ENCODE measurements around the gene CNGA4.

Gene CNGA4, protein sequence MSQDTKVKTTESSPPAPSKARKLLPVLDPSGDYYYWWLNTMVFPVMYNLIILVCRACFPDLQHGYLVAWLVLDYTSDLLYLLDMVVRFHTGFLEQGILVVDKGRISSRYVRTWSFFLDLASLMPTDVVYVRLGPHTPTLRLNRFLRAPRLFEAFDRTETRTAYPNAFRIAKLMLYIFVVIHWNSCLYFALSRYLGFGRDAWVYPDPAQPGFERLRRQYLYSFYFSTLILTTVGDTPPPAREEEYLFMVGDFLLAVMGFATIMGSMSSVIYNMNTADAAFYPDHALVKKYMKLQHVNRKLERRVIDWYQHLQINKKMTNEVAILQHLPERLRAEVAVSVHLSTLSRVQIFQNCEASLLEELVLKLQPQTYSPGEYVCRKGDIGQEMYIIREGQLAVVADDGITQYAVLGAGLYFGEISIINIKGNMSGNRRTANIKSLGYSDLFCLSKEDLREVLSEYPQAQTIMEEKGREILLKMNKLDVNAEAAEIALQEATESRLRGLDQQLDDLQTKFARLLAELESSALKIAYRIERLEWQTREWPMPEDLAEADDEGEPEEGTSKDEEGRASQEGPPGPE

DNA sequence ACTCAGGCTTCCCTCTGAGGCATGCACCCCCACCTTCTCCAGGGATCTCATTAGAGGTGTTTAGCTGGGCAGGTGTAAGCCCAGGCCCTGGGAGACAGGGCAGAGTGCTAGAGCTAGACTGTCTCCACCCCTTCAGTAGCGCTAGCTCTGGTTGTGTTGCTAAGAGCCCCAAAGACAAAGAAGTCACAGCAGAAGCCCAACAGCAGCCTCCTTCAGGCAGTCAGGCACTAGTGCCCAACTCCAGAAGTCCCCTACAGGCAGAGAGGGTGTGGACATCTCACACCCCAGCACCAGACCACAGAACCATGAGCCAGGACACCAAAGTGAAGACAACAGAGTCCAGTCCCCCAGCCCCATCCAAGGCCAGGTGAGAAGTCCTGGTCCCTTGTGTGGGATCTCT lies at the start of gene CNGA4:
Gene CNGA4 (plus strand): TSS at position 188 of the 400 bp plus-strand sequence. CDS start 118 bp downstream, at position 306.
- no peak for DNase-seq

DNA sequence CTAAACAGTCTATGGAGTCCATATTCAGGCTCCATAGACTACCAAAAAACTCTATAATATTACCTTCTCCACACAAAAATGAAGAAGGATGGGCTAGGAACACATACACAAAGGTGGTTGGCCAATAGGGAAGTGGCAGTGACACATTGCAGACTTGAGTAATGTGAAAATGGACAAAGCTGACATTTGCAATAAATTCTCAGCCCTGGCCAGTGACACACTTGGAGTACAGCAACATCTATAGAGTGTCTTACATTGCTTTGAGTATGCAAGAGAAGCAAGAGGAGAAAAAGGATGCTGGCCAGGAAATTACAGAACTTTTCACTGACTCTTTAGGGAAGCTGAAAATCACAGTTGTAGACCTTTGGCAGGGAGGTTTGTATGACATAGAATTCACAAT lies 47.1 kb upstream of the CNGA4 start:
- DNase-seq, result no peak

DNA sequence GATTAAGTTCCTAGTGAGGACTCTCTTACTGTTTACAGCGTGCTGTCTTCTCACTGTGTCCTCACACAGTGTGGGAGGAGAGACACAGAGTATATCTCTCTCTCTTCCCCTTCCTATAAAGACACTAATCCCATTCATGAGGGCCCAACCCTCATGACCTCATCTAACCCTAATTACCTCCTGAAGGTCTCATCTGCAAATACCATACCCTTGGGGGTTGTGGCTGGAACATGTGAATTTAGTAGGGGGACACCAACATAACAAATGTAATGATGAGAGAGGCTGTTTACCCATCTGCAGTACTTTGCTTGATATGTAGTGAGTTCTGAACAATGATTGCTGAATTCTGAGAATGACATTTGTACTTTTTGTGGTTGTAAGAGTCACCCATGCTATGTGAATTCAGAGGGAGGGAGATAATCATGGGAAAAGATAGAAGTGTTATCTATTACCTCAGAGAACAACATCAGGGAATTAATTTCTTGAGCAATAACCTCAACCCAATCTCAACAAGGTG lies 44.8 kb upstream of the CNGA4 start:
- DNase-seq, result no peak

DNA sequence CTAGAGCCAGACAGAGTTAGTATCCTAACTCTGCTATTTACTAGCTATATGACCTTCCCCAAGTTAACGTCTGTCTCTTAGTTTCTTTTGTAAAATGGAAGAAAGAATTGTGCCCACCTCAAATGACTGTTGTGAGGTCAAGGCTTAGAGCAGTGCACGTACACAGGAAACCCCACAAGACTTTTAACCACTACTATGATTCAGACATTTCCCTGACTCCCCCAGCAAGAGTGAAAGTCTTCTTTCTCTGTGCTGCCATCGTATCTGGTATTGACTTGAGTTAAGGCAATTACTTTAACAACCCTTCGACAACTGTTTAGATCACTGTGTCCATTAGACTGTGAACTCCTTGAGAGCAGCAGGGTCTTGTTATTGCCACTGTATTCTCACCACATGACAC lies 42.5 kb upstream of the CNGA4 start:
- DNase-seq, result no peak

DNA sequence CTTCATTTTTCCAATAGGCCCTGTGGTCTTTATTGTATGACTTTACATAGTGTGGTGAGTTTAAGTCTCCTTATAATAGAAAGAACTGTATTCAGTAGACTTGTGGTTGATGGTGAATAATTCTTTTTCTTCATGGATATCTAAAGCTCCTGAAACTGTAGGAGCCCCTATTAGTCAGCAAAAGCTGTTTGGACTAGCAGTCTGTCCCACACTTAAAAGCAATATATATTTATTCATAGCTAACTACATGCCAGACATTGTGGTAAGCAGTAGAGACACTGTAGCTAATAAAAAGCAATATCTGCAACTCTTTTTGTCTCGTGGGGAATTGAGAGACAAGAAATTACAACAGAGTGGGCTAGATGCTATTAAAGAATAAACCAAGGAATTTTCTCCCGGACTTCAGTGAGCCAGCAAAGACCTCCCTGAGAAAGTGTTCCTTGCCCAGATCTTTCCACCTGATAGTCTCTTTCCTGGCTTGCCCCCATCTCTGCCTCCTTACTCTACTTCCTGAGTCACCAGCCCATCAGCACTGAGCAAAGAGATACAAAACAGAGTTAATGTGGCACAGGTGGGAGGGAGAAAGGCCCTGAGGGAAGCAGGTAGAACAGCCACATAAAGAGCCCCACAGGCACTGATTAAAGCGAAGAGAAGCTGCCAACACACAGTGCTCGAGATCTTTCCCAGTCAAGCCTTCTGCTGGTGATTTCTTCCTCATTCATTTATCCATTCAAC lies 41.3 kb upstream of the CNGA4 start:
- no peak for DNase-seq

DNA sequence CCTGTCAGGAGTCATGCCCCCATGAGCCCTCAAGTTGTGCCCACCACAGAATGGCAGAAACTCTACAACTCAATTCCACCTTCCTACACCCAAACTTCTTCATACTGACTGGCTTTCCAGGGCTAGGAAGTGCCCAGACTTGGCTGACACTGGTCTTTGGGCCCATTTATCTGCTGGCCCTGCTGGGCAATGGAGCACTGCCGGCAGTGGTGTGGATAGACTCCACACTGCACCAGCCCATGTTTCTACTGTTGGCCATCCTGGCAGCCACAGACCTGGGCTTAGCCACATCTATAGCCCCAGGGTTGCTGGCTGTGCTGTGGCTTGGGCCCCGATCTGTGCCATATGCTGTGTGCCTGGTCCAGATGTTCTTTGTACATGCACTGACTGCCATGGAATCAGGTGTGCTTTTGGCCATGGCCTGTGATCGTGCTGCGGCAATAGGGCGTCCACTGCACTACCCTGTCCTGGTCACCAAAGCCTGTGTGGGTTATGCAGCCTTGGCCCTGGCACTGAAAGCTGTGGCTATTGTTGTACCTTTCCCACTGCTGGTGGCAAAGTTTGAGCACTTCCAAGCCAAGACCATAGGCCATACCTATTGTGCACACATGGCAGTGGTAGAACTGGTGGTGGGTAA lies 39.6 kb upstream of the CNGA4 start, which contains the start of gene OR52W1:
Gene OR52W1 (plus strand): TSS at position 51 of the 637 bp plus-strand sequence. CDS start 0 bp downstream, at position 51.
- no peak for DNase-seq

DNA sequence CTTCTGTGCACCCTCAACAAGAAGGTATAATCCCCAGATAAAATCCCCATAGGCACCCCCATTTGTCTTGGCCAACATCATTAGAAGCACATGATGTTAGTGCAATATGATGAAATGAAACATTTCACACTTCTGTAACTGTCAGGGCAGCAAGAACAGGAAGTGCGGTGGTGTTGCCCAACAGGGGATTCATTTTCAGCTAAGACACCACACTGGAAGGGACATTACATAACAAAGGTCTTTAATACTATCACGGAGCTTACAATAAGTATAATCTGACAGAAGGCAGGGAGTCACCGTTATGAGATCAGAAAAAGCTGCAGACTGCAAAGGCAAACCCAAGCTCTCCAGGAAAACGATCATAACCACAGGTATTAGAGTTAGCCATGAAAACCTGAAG lies 37.9 kb upstream of the CNGA4 start:
- no peak for DNase-seq

DNA sequence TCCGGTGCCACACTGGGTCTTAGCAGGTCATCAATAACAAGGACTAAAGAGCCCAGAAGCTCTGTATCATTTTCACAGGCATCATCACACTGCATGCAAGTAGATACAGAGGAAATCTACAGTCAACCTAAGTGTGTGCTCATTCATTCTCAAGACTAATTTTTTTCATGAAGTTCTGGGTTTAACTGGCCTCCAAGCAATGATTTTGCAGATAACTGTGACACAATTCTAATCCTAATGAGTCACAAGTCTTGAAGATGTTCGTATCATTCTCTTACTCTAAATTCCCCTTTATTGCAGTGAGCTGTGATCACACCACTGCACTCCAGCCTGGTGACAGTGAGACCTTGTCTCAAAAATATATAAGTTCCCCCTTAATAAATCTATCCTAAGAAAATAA lies 37.4 kb upstream of the CNGA4 start:
- no peak for DNase-seq

DNA sequence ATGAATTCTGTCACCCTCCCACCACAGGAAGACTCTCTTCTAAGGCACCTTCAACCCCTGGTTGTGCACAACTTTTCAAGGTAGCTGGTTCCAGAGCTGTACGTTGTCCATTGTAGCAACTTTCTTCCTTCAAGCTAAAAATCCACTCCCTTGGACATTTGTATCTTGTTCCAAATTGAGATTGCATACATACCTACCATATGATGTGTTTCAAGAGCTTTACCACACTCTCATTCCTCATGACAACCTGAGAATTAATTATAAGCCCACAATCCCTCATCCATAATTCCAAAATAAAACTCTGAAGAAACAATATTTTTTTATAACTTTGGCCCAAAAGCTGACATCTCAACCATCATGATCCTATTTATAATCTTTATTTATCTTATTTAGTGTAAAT lies 36.8 kb upstream of the CNGA4 start:
- no peak for DNase-seq

DNA sequence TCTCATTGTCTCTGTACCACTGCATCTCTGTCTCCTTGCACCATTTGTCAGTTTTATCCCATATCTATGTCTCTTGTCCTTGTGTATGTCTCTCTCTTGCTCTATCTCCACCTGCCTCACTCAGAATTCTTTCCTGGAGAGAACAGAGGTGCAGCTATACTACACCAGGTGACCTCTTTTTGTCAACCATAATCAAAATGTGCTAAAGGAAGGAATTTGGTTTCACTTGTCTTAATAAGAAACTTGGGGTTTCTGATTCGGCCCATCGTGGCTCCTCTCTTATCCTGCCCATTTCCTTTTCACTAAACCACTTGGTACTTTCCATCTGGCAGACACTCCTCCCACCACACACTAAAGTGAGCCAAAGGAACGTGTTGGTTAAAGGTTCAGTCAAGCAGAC lies 35.6 kb upstream of the CNGA4 start:
- no peak for DNase-seq

DNA sequence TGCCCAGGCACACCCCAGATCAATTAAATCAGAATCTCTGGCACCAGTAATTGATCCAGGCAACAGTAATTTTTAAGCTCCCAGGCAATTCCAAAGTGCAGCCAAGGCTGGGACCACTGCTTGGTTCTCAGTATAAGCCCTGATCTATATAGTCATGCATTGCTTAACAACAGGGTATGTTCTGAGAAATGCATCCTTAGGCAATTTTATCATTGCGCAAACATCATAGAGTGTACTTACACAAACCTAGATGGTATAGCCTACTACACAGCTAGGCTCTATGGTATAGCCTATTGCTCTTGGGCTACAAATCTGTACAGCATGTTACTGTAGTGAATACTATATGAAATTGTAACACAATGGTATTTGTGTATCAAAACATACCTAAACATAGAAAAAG lies 34.2 kb upstream of the CNGA4 start:
- no peak for DNase-seq

DNA sequence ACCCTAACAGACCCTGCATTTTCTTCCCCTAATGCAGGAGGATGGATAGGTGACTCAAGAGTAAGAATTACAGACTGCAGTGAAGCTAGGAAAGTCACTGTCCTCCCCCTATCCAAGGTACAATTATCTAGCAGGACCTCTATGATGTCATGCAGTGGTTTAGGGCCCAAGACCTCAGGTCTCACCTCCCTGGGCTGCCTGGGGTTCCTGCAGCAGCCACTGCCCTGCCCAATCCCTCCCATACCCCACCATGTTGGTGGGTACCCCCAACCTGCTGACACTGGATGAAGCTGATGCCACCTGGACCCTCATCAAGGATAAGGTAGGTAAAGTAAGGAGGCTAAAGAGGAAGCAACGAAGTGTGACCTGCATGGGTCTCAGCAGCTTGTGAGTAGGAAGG lies 33.5 kb upstream of the CNGA4 start, which contains the start of gene C11orf42:
Gene C11orf42 (plus strand): TSS at position 192 of the 400 bp plus-strand sequence. CDS start 59 bp downstream, at position 251.
- DNase-seq, result no peak

DNA sequence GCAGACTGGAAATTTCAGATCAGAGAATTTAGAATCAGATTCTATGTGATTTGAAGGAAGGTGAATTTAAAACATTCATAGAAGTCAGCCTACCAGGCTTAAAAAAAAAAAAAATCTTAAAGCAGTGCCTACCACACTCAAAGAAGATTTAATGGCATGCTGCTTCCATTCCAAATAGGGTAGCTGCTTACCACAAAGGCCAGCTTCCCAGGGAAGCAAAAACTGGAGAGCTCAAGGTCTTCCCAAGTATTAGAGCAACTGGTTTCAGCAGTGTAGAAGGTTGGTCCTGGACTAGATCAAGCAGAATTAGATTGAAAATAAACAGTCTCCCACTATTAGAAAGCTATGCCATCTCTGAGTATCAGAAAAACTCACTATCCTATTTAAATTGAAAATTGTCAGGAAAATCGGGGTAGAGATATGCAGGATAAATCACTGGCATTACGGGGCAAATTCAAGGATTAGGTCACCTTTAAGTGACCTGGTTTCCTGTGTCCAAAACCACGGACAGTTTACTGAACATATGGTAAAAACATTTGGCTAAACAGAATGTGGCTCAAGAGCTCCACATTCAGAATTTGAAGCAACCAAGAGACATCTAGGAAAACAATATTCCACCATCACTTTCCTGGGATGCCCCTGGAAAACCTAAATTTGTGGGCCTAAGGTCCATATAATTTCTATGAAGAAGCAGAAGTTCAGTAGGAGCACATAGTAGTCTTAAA lies 32.3 kb upstream of the CNGA4 start:
- DNase-seq, result no peak

DNA sequence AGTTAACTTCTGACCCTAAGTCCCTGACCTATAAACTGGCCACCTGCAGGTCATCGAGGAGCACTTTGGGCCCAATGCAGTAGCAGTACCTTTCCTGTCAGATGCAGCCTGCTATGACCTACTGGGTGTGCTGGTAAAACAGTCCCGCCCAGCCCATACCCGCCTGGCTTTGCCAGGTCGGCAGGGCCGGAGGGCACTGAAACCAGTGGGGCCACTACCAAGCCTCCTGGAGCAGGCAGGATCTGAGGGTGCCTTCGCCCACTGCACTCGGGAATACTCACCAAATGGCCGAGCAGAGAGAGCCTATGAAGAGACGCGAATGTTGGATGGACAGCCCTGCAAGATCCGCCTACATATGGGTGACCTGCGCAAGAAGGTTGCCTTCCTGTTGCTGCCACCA lies 29.1 kb upstream of the CNGA4 start:
- DNase-seq, result no peak

DNA sequence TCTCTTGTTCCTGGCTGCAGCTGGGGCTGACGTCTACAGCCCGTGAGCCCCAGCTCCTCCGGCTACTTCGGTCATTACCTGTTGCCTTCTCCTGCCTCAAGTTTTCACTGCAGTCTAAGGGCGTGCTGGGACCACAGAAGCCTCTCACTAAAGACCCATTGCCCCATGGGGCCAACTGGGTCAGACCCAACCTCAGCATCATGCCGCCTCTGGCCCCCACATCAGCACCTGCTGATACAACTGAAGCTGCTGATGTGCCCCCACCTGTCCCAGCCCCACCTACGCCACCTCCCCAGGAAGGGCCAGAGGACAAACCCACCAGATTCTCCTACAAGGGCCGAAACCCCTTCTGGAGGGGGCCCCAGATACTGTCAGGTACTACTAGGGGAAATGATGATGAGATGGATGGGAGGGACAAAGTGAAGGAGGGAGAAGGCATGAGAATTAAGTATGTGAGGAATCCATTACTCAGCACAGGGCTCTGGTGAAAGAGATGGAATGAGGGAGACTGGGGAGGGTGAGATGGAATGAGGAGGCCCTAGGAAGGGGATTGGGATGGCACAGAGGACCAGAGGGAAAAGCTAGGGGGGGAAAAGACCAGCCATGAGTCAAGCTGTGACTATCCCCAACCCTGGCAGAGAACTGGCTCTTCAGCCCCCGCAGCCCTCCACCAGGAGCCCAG lies 28.5 kb upstream of the CNGA4 start:
- no peak for DNase-seq

DNA sequence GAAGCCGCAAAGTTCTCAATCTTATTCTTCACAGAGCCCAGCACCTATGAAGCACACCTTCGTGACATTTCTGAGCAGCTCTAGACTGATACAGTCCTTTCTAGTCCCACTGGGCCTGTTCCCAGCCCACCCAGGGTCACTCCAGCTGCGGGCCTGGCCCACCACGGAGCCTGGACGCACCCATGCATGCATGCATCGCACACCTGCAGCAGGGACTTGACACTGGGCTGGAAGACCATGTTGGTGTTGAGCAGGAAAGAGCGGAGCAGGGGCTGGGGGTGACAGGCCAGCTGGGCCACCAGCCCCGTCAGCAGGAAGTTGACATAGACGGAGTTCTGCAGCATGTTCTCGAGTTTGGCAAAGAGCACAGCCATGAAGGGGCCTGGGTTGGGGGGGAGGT lies 24.4 kb upstream of the CNGA4 start:
- DNase-seq, result no peak

DNA sequence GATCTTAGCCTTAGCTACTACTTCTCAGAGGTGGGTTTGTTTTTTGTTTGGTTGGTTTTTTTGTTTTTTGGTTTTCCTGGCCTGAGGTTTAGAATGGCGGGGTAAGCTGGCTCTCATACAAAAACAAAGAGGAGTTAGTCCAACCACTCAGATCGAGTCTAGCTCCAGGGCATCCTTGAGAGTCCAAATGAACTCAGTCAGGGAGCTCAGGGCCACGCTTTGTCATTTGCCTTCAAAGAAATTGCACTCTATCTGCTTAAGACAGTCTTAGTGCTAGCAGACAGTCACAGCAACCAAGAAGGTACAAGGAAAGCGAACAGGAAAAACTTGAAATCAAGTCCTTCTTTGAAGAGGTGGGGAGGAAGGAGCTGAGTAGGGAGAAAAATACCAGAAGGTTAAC lies 22.4 kb upstream of the CNGA4 start:
- DNase-seq, result no peak

DNA sequence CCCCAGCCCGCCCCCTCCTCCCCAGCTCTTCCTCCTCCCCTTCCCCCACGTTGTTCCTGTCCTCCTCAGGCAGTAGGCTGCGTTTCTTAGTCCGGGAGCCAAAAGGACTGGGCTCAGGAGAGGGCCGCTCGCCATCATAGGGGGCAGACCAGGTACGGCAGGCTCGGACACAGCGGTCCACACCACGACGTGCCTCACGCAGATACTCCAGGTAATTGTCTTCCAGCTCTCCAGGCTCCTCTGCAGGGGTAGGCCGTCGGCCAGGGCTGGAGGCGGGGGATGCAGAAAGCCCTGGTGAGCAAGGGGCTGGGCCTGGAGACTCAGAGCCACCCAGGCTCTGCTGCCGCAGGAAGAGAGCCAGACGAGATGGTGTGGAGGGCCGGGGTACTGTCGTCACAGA lies 21.2 kb upstream of the CNGA4 start:
- no peak for DNase-seq

DNA sequence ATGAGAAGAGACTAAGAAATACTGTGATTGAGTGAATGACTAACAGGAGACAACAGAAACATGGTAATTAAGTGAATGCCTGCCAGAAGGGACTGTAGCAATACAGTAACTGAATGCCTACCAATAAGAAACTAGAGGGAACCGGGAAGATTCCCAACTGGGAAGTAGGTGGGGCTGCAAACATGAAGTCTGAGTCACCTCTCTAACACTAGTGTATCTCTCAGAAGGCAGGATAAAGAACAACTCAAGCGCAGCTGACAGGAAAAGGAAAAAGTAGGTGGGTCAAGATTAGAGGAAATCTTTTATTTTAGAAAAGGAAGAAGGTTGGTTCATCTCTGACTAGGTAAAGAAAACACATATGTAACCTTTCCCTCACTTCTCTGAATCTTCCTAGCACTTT lies 19.5 kb upstream of the CNGA4 start:
- no peak for DNase-seq

DNA sequence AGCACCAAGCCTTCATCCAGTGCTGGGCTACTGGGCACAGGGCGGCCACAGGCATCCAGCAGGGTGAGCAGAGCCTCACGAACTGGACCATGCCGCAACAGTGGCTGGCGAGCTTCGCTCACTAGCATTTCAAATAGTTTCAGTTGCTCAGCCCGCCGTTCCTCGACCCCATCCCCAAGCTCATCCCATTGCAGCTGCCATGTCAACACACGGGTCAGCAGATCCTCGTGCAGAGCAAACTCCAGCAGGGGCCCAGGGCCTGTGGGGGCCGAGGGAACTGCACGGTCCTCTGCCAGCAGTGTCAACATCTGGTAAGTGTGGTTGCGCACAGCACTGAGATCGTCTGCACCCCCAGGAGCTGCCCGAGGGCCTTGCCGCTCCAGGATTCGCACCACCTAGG lies 15.0 kb upstream of the CNGA4 start:
- no peak for DNase-seq

DNA sequence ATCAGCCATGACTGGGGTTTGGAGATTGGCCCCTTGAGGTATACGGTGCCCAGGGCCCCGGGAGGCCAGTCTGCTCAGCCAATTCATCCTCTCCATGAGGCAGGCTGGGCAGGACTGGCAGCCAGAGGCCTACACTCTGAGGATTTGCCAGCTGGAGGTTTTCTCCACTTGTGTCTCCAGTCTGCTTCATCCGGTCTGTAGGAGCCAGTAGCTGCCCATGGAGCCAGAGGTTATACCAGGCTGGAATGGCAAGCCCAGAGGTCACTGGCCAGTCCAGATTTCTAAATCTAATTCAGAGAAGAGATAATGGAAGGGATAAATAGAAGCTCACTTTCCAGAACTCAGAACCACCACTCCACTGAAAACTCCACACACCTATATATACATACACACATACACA lies 14.5 kb upstream of the CNGA4 start:
- DNase-seq, result no peak

DNA sequence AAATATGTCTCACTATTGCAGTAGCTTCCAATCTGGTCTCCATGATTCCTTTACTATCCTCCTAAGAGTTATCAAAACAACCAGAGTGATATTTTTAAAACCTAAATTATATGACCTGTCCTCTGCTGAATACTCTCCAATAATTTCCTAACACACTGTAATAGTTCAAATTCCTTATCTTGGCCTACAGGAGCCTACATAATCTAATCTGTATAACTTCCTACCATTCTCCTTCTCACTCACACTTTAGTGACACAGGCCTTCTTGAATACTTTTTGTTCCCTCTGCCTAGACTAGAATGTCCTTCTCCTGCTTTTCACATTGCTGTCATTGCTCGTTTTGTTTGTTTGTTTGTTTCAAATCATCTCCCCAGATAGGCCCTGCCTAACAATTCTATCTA lies 13.9 kb upstream of the CNGA4 start:
- DNase-seq, result no peak
